CD14-positive monocyte (primary cell): ENCODE data around the gene TNFRSF19. TPM values are rescaled to one million over a fixed set of nuclear protein-coding genes. Genes with fewer than 3 reads are reported as not detected.

Source experiments
- DNase-seq, 3 donors: peaks; one replicate each; pipeline ENCODE4 v3.0.0-alpha.2; 2011 to 2022
- H2AFZ ChIP-seq: 2 replicates; pipeline ENCODE4 v1.6.0; 2012; ENCODE audit warnings: mild to moderate bottlenecking, low read depth, low read length, inconsistent platforms; ENCODE audit not compliant: insufficient read depth, poor library complexity, severe bottlenecking
- H3K27ac ChIP-seq, 2 donors: 1 replicate in 1 of 2; 2 replicates in 1 of 2; pipeline ENCODE4 v1.5.1; 2012 to 2013; ENCODE audit warnings: low read length in 2 of 2, control low read depth in 1 of 2, inconsistent platforms in 1 of 2, low read depth in 1 of 2, mild to moderate bottlenecking in 1 of 2
- H3K27me3 ChIP-seq, 2 donors: one replicate each; pipeline versions ENCODE4 v1.6.0 to v1.6.1; 2011 to 2013; ENCODE audit warnings: low read length in 2 of 2; ENCODE audit not compliant: control insufficient read depth in 2 of 2, insufficient read depth in 2 of 2
- H3K36me3 ChIP-seq, 2 donors: replicated peaks in 1 of 2; 1 replicate in 1 of 2; 2 replicates in 1 of 2; pipeline versions ENCODE4 v1.5.1 to v1.6.1; 2012 to 2013; ENCODE audit warnings: low read length in 2 of 2, control low read depth in 1 of 2, inconsistent platforms in 1 of 2, mild to moderate bottlenecking in 1 of 2; ENCODE audit not compliant: insufficient read depth in 2 of 2, control insufficient read depth in 1 of 2
- H3K4me1 ChIP-seq, 2 donors: 1 replicate in 1 of 2; 2 replicates in 1 of 2; pipeline versions ENCODE4 v1.5.1 to v1.6.1; 2012 to 2013; ENCODE audit warnings: low read length in 2 of 2, control low read depth in 1 of 2, inconsistent platforms in 1 of 2, mild to moderate bottlenecking in 1 of 2, moderate library complexity in 1 of 2; ENCODE audit not compliant: insufficient read depth in 2 of 2, control insufficient read depth in 1 of 2
- H3K4me2 ChIP-seq: replicated peaks from 2 replicates; pipeline ENCODE3; 2012; ENCODE audit warnings: low read length, moderate library complexity, mild to moderate bottlenecking; ENCODE audit not compliant: poor library complexity, severe bottlenecking; ENCODE audit errors: extremely low read depth
- H3K4me3 ChIP-seq, 3 experiments: fragments of 200-600 bp in 1 of 3; sonication (generic) in 1 of 3; replicated peaks in 1 of 3; 1 replicate in 2 of 3; 2 replicates in 1 of 3; pipeline ENCODE4 v1.5.1; 2011 to 2013; ENCODE audit warnings: low read length in 3 of 3, mild to moderate bottlenecking in 3 of 3, control low read depth in 2 of 3, low read depth in 2 of 3, inconsistent platforms in 1 of 3, moderate library complexity in 1 of 3
- H3K79me2 ChIP-seq: 2 replicates; pipeline ENCODE4 v1.6.0; 2012; ENCODE audit warnings: mild to moderate bottlenecking, control low read depth, inconsistent platforms, low read length, moderate library complexity; ENCODE audit not compliant: insufficient read depth
- H3K9ac ChIP-seq: 2 replicates; pipeline ENCODE4 v1.6.0; 2017; ENCODE audit warnings: low read length, mild to moderate bottlenecking; ENCODE audit not compliant: insufficient read depth, poor library complexity, severe bottlenecking
- H3K9me3 ChIP-seq, 2 donors: replicated peaks in 1 of 2; 1 replicate in 1 of 2; 2 replicates in 1 of 2; pipeline versions ENCODE4 v1.5.1 to v1.6.1; 2012 to 2013; ENCODE audit warnings: low read length in 2 of 2, control low read depth in 1 of 2; ENCODE audit not compliant: control insufficient read depth in 1 of 2, insufficient read depth in 1 of 2
- H4K20me1 ChIP-seq: 2 replicates; pipeline ENCODE4 v1.6.0; 2012; ENCODE audit warnings: mild to moderate bottlenecking, low read length, control low read depth, moderate library complexity; ENCODE audit not compliant: insufficient read depth
- H3K27ac Mint-ChIP-seq, 7 donors: one replicate each; pipeline ENCODE4 v1.8.0; 2020; ENCODE audit warnings: mild to moderate bottlenecking in 7 of 7, mixed read lengths in 7 of 7, moderate library complexity in 6 of 7, inconsistent platforms in 2 of 7
- H3K27me3 Mint-ChIP-seq, 3 donors: one replicate each; pipeline ENCODE4 v1.8.0; 2021 to 2022; ENCODE audit warnings: low read depth in 3 of 3, mild to moderate bottlenecking in 3 of 3, mixed read lengths in 3 of 3, moderate library complexity in 3 of 3, inconsistent platforms in 1 of 3
- H3K36me3 Mint-ChIP-seq, 2 donors: one replicate each; pipeline ENCODE4 v1.8.0; 2020; ENCODE audit warnings: mixed read lengths in 2 of 2, inconsistent platforms in 1 of 2, mild to moderate bottlenecking in 1 of 2
- H3K4me1 Mint-ChIP-seq: one replicate; pipeline ENCODE4 v1.8.0; 2020; ENCODE audit warnings: mild to moderate bottlenecking, mixed read lengths
- H3K4me3 Mint-ChIP-seq, 2 donors: one replicate each; pipeline ENCODE4 v1.8.0; 2020; ENCODE audit warnings: mild to moderate bottlenecking in 2 of 2, mixed read lengths in 2 of 2, moderate library complexity in 1 of 2
- H3K9me3 Mint-ChIP-seq, 7 donors: one replicate each; pipeline ENCODE4 v1.8.0; 2020 to 2022; ENCODE audit warnings: mixed read lengths in 7 of 7, mild to moderate bottlenecking in 6 of 7, moderate library complexity in 6 of 7, inconsistent platforms in 2 of 7
- WGBS: methylation state at CpG from one replicate; pipeline ENCODE4 v1.1.5; 2013; ENCODE audit warnings: missing lambda C conversion rate; ENCODE audit not compliant: insufficient coverage; 5-methylcytosine and 5-hydroxymethylcytosine counted together
- intact Hi-C, 2 donors: fragments of 100-400 bp; cut with micrococcal nuclease; formaldehyde crosslinking; loops; one replicate each; pipeline versions ENCODE4 v1.15.0 to v1.15.1; 2023
- polyA plus RNA-seq, 3 donors: library from polyadenylated mRNA; depleted of rRNA in 1 of 3; unstranded in 2 of 3; stranded (reverse) in 1 of 3; fragments of 300-500 nt in 2 of 3; fragments of >200 nt in 1 of 3; fragmentation: Illumina TruSeq in 2 of 3; gene quantifications; 1 replicate in 2 of 3; 2 replicates in 1 of 3; pipeline ENCODE4 v1.2.3, GENCODE V29; 2012 to 2021
- TF ChIP-seq, protein P1 (sequence below): fragments of 200-600 bp; IDR thresholded peaks from one replicate; pipeline ENCODE4 v1.8.0; 2022; ENCODE audit warnings: antibody characterized with exemption, mild to moderate bottlenecking

TNFRSF19 gene
- polyA plus RNA-seq, 3 donors = 0.11 TPM; not detected in 2

DNA sequence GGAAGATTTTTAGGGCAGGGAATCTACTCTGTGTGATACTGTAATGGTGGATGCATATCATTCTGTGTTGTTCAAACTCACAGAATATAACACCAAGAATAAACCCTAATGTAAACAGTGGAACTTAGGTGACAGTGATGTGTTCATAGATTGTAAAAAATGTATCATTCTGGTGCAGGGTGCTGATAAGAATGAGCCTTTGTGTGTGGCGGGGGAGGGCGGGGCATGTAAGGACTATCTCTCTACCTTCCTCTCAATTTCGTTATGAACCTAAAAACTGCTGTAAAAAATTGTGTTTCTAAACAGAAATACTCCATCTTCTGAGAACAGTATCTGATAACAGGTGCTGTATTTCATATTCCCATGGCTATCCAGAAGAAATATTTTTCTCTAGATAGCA lies 35.6 kb downstream of the TNFRSF19 start:
- no peak overlapping the region for H3K27ac ChIP-seq
- H3K27me3 ChIP-seq = no peaks in the 10 kb centered on the region
- Mint-ChIP-seq H3K27ac (no peak overlapping the region), H3K4me1 (peaks cover 20% of the 10 kb centered on the region), H3K9me3 (no peaks in the 10 kb centered on the region), H3K27me3 (no peaks in the 10 kb centered on the region), H3K4me3 (no peak overlapping the region), H3K36me3 (no peaks in the 10 kb centered on the region)
- TF ChIP-seq, protein P1, sequence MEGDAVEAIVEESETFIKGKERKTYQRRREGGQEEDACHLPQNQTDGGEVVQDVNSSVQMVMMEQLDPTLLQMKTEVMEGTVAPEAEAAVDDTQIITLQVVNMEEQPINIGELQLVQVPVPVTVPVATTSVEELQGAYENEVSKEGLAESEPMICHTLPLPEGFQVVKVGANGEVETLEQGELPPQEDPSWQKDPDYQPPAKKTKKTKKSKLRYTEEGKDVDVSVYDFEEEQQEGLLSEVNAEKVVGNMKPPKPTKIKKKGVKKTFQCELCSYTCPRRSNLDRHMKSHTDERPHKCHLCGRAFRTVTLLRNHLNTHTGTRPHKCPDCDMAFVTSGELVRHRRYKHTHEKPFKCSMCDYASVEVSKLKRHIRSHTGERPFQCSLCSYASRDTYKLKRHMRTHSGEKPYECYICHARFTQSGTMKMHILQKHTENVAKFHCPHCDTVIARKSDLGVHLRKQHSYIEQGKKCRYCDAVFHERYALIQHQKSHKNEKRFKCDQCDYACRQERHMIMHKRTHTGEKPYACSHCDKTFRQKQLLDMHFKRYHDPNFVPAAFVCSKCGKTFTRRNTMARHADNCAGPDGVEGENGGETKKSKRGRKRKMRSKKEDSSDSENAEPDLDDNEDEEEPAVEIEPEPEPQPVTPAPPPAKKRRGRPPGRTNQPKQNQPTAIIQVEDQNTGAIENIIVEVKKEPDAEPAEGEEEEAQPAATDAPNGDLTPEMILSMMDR = no peak
- no peak overlapping the region for H3K4me3 ChIP-seq
- H2AFZ ChIP-seq = no peak overlapping the region
- intact Hi-C loops = no loop called here
- peaks cover 12 to 16% of the 10 kb centered on the region in 2 donors for H3K4me1 ChIP-seq
- no peak for DNase-seq
- H3K9ac ChIP-seq = no peak overlapping the region
- no CpG with 5 or more reads among the region's 3 CpGs for WGBS
- H3K4me2 ChIP-seq = no peak overlapping the region
- H3K9me3 ChIP-seq = no peaks in the 10 kb centered on the region
- no peaks in the 10 kb centered on the region for H3K79me2 ChIP-seq
- no peaks in the 10 kb centered on the region for H3K36me3 ChIP-seq
- H4K20me1 ChIP-seq = no peaks in the 10 kb centered on the region

DNA sequence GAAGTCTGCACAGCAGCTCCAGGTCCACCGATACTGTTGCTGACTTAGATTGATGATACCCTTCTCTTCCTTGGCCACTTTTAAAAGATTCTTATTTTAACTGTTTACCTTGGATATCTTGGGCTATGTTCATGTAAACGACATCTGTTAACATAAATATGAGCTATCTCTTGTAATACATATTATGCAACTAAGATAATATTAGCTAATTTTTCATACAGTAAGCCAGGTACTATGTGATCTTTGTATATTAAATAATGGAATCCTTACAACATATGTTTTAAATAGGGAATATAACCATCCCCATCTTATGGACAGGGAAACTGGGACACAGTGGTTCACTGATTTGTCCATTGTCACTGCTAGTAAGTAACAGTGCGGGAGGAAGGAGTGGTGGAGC lies 37.9 kb downstream of the TNFRSF19 start:
- no peaks in the 10 kb centered on the region for H3K27me3 ChIP-seq
- no peaks in the 10 kb centered on the region for H4K20me1 ChIP-seq
- H2AFZ ChIP-seq = peak overlapping the region; percentile 23
- H3K4me1 ChIP-seq = peaks cover 12 to 16% of the 10 kb centered on the region in 2 donors
- Mint-ChIP-seq H3K4me3 (peak overlapping the region; percentile 74 to 92), H3K4me1 (peaks cover 24% of the 10 kb centered on the region), H3K36me3 (no peaks in the 10 kb centered on the region), H3K9me3 (peaks cover 0 to 3% (median 0%) of the 10 kb centered on the region in 7 donors), H3K27ac (no peak overlapping the region), H3K27me3 (no peaks in the 10 kb centered on the region)
- no peak for DNase-seq
- H3K9ac ChIP-seq = no peak overlapping the region
- H3K36me3 ChIP-seq = no peaks in the 10 kb centered on the region
- H3K4me2 ChIP-seq = peak overlapping the region; percentile 73
- 57% methylated on average over 1 of the region's 3 CpGs for whole genome bisulfite sequencing
- no peaks in the 10 kb centered on the region for H3K79me2 ChIP-seq
- H3K9me3 ChIP-seq = no peaks in the 10 kb centered on the region
- peak overlapping the region in 1 of 3 experiments; percentile 70 for H3K4me3 ChIP-seq
- no peak overlapping the region for H3K27ac ChIP-seq
- intact Hi-C loops = no loop called here
- TF ChIP-seq, protein P1 = no peak
